Tibial nerve (tissue), 4 donors: ENCODE results near the gene TLE1.

Experiments
- CTCF ChIP-seq, 5 experiments: fragments of 200-600 bp in 3 of 5; fragments of 450-650 bp in 2 of 5; sonication (generic) in 3 of 5; IDR thresholded peaks; one replicate each; pipeline ENCODE4 v1.5.1; 2016 to 2019; ENCODE audit warnings: antibody characterized with exemption in 5 of 5, mild to moderate bottlenecking in 3 of 5, moderate library complexity in 2 of 5
- EP300 ChIP-seq, 2 donors: sonication (generic); formaldehyde crosslinking; IDR thresholded peaks; one replicate each; pipeline ENCODE4 v1.6.1; 2017; ENCODE audit warnings: antibody characterized with exemption in 2 of 2, mild to moderate bottlenecking in 1 of 2
- POLR2A ChIP-seq, 2 donors: fragments of 450-650 bp; IDR thresholded peaks; one replicate each; pipeline ENCODE4 v1.6.1; 2017; ENCODE audit warnings: antibody characterized with exemption in 2 of 2, mild to moderate bottlenecking in 2 of 2, moderate library complexity in 2 of 2

- no peak for TF ChIP-seq CTCF (IDR thresholded peaks at IDR 0.05)
- TF ChIP-seq EP300 (IDR thresholded peaks at IDR 0.05) = no peak
- TF ChIP-seq POLR2A (IDR thresholded peaks at IDR 0.05) = no peak
These were observed 150.5 kb downstream of the TLE1 start for GRCh38 chr9:81538890-81539289.
